ENCODE measurements around the gene MZT2A.
A peak's percentile ranks its signal among the peaks of the same experiment; 100 is the strongest.
"Not testable (repeated sequence)": the region's sequence is repeated elsewhere in the genome, so short reads cannot be mapped to it uniquely, and the experiment has no call there.

Gene MZT2A

GRCh38 chr2:131490616-131491468 lies 1.4 kb downstream of the MZT2A start:
- DNase-seq = peak; percentile 22

DNA sequence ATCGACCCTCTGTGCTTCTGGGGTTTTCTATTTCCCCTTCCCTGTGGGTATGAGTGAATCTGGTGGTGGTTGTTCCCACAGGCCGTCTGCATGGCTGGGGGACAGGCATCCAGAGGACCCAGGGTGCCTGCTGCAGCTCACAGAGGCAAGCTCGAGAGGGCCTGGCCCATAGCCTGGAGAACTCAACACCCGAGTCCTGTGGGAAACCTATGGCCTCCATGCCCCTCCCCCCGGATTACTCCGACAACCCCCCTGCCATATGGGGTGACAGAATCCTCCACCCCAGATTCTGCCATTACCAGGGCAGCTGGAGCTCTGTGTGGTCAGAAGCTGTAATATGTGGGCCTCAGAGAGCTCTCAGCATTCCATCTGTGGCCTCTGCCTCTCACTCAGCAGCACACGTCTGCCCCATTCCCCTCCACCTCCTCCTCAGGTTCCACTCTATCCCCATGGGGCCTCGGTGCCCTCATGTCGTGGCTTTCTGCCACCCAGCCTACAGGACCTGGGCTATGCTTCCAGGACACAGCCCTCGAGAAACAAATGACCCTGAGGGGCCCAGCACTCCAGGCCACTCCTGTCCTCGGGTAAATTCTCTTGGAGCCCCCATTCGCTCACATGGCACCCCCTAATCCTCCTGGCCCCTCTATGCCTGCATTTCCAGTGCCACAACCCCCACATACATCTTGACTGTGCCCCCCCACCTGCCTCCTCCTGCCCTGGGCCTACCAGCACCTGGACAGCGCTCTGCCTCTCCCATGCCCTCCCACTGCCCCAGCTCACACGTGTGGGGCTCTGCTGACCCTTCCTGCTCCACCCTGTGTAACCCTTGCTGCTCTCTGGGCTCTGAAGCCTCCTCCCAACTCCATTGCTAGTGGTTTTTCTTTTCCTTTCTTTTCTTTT lies 3.6 kb downstream of the MZT2A start:
- no peak for DNase-seq

DNA sequence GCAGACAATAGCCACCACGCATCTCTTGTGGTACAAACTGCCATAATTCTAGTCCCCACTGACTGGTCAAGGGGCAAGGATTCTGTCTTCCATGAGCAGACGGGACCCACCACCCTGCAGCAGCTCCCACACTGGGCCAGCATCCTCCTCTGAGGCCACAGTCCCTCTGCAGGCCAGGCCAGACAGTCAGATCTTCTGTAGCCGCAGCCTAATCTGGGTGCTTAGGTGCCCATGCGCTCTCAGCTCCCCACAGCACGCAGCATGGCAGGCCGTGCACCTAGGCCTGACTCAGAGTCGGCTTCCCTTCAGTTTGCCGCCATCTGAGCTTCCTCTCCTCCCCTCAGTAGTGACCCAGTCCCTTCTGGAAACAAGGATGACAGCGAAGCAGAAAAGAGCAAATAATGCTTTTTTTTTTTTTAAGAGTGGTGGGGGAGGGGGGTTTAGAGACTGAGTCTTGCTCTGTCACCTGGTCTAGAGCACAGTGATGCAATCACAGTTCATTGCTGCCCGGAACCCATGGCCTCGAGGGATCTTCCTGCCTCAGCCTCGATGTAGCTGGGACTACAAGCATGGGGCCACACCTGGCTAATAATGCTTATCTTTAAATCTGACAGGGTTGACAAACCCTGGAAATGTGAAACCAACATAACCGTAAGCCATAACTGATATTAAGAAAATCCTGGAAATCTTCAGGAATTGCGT lies 5.8 kb downstream of the MZT2A start:
- not testable (repeated sequence) for DNase-seq

- DNase-seq = not testable (repeated sequence)
Measured at GRCh38 chr2:131484906-131485460, 7.2 kb downstream of the MZT2A start.

DNA sequence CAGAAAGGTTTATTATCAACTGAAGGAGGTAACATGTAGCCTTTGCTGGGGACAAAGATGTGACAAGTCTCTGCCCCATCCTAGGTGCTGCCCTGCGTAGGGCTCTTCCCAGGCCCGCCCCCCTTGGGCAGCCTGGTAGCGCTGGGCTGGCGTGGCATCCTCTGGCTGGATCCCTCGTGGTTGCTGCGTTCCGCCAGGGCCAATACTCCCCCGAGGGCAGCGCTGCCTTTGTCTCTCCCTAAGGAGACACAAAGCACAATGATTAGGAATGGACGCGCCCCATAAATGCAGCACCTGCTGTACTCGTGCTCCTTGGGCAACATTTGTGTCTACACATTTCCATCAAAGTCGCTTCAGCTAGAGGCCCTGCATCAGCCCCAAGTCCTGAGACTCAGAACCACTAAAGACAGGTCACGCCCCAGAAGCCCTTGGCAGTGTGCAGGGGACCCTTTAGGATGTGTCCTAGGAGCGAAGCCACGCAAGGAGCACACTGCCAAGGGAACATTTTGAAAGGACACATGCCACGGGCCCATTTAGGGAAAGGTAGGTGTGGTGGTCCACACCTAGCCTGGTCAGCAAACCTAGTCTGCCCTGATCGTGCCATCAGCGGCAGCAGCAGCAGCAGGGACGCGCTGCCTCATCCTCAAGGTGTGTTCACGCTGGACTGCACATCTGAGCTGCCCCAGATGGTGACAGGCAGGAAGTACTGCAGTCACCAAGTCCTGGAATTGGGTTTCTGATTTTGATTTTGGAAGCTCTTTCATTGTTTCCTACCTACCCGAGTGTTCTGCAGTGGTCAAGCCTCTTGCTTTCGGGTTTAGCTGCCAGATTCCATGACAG lies 8.0 kb downstream of the MZT2A start:
- DNase-seq = not testable (repeated sequence)

DNA sequence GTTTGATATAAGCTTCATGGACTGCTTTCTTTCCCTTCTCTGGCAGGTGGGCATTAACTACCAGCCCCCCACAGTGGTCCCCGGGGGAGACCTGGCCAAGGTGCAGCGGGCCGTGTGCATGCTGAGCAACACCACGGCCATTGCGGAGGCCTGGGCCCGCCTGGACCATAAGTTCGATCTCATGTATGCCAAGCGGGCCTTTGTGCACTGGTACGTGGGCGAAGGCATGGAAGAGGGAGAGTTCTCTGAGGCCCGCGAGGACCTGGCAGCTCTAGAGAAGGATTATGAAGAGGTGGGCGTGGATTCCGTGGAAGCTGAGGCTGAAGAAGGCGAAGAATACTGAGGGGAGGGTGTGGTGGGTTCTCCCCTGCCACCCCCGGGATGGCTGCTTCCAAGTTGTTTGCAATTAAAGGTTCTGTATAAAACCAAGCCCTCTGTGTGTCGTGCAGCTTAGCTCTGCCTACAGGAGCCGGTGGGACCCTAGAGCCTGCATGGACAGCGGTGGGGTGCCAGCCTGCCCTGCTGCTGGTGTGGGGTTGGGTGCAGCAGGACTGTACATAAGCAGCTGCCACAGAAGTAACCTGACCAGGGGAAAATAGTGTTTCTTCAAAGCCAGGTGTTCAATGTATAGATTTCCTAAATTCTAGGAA lies 9.6 kb downstream of the MZT2A start:
- DNase-seq = not testable (repeated sequence)

DNA sequence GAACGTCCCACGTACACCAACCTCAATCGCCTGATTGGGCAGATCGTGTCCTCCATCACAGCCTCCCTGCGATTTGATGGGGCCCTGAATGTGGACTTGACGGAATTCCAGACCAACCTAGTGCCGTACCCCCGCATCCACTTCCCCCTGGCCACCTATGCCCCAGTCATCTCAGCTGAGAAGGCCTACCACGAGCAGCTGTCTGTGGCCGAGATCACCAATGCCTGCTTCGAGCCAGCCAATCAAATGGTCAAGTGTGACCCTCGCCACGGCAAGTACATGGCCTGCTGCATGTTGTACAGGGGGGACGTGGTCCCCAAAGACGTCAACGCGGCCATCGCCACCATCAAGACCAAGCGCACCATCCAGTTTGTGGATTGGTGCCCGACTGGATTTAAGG lies 11.8 kb downstream of the MZT2A start:
- DNase-seq = not testable (repeated sequence)

DNA sequence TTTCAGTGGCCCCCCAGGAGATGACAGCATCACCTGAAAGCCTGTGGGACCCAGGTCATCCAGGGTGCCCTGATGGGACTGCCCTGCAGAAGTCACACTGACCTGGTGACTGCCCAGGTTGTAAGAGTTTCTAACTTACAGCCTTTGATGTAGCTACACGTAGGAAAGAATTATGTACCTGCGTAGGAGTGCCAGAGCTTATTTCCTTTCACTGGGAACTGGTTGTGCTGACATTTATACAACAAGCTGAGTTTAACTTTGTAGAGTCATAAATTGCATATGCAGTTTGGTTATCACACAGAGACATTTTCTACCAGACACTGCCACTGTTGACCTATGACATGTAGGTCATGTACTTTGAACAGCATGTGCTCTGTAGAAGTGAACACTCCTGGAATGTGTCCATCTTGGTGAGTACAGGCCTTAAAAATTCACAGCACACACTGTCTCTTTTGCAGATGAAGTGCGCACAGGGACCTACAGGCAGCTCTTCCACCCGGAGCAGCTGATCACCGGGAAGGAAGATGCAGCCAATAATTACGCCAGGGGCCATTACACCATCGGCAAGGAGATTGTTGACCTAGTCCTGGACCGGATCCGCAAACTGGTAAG lies 13.2 kb downstream of the MZT2A start:
- DNase-seq = not testable (repeated sequence)

DNA sequence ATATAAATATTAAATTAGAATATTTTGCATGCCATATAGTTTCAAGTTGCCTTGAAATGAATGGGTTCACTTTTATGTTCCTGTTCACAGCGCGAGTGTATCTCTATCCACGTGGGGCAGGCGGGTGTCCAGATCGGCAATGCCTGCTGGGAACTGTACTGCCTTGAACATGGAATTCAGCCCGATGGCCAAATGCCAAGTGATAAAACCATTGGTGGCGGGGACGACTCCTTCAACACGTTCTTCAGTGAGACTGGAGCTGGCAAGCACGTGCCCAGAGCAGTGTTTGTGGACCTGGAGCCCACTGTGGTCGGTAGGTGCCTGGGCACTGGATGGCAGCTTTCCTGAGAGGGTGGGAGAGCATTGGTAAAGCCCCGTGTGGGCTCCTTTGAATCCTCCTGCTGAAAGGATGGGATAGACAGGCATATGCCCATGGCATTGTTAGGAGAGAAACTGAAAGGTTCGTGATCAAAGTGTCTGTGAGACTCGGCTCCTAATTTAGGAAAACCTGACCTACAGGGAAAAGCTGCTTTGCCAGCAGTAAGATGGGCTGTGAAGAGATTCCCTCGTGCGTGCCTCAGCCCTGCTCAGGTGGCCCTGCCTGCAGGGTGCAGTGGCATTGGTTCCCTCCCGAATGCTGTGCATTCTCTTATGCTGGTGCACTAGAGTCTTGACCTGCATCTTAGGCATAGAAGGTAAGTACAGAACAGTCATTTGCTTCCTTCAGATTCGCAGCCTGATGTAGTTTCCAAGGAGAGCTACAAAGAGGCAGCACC lies 13.9 kb downstream of the MZT2A start:
- DNase-seq = not testable (repeated sequence)

- not testable (repeated sequence) for DNase-seq
Measured at GRCh38 chr2:131477227-131477626, 15.0 kb downstream of the MZT2A start.

DNA sequence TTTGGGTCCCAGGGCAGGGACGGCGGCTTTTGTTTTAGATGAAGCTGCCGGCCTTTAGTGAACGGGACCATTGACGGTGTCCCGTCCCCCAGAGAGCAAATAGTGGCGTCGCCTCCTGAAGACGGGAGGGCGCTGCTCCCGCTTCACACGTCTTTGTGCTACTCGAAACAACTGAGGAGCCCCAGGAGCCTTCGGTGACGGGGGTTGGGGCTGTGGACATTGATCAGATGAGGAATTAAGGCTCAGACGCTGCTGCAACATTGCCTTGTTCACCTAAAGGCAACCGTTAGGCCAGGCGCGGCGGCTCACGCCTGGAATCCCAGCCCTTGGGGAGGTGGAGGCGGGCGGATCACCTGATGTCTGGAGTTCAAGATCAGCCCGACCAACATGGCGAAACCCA lies 15.8 kb downstream of the MZT2A start:
- DNase-seq = not testable (repeated sequence)

DNA sequence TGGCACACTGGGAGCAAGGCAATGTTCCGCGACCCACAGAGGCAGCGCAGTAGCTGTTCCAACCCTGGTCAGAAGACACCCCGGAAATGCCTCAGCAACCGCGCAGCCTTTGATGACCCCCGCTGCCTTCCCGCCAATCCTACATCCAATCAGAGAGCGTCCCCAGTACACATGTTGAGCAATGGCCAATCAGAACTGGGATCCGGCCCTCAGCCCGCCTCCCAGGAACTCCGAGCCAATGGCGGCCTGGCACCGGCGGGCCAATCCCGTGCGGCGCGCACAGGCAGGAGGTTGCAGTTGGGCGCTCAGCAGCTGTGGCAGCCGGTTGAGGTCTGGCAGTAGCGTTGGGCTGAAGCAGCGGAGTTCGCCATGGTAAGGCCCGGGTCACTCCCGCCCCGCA lies 16.4 kb downstream of the MZT2A start, which contains the start of gene TUBA3D:
Gene TUBA3D, plus strand, starts transcription at position 289 of the 400 bp plus-strand sequence. Its CDS starts 81 bp downstream, at position 370.
- no peak for DNase-seq

GRCh38 chr2:131473266-131473665 lies 18.9 kb downstream of the MZT2A start:
- not testable (repeated sequence) for DNase-seq

DNA sequence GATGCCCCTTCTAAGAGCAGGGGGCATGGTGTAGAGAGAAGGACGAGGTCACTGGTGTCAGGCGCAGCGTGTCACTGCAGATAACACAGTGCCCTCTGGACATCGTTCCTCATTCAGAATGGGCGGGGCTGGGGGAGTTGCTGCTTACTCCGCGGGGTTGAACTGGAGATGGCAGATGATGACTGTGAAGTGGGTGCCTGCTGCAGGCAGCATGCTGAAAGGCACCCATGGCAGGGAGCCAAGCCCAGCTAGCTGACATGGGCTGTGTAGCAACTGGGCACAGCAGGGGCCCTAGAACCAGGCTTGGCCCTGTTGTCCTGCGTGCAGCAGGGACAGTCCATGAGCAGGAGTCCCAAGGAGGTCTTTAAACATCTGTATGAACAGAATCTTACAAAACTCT lies 20.6 kb downstream of the MZT2A start:
- not testable (repeated sequence) for DNase-seq

DNA sequence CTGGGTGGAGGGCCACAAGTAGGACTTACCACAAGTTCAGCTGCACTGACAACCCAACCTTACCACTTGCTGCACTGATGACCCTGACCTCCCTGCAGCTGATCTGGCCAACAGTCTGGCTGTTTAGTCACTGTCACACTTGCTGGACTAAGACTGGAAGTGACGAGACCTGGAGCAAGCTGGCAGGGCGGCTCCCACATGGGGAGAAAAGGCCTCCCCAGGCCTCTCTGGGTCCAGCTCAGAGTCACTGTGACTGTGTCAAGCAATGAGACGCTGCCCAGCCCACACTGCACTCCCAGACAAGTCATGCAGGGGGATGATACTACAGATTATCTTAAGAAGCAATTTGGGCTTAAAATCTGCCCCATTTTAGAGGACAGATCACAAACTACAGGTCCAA lies 21.3 kb downstream of the MZT2A start:
- not testable (repeated sequence) for DNase-seq

DNA sequence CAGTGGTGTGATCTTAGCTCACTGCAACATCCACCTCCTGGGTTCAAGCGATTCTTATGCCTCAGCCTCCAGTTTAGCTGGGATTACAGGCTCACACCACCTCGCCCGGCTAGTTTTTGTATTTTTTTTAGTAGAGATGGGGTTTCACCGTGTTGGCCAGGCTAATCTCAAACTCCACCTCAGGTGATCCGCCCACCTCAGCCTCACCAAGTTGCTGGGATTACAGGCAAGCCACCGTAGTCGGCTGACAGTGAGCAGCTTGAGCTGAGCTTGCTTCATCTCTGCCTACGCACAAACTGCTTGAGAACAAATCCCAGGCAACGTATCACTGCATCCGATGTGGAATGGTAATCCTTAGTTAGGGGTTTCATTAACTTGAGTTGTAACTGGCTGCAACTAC lies 24.5 kb downstream of the MZT2A start:
- not testable (repeated sequence) for DNase-seq

GRCh38 chr2:131454914-131455313 lies 37.3 kb downstream of the MZT2A start:
- not testable (repeated sequence) for DNase-seq

GRCh38 chr2:131451265-131451949 lies 40.8 kb downstream of the MZT2A start:
- DNase-seq = not testable (repeated sequence)

GRCh38 chr2:131447981-131448380 lies 44.2 kb downstream of the MZT2A start:
- DNase-seq = not testable (repeated sequence)
